Ovary (tissue), 3 donors: ENCODE results near the gene EHMT1.

Experiments used
- POLR2A ChIP-seq: fragments of 450-650 bp; IDR thresholded peaks from one replicate; pipeline ENCODE4 v1.6.1; 2017; ENCODE audit warnings: antibody characterized with exemption, mild to moderate bottlenecking, moderate library complexity
- TF ChIP-seq, protein P1 (sequence below), 3 donors: fragments of 450-650 bp in 2 of 3; fragments of 200-600 bp in 1 of 3; IDR thresholded peaks; one replicate each; pipeline versions ENCODE4 v1.5.1 to v1.8.0; 2016 to 2022; ENCODE audit warnings: antibody characterized with exemption in 3 of 3, mild to moderate bottlenecking in 1 of 3
- donor health status: DM: no; HTN: no; CAD: no.

DNA sequence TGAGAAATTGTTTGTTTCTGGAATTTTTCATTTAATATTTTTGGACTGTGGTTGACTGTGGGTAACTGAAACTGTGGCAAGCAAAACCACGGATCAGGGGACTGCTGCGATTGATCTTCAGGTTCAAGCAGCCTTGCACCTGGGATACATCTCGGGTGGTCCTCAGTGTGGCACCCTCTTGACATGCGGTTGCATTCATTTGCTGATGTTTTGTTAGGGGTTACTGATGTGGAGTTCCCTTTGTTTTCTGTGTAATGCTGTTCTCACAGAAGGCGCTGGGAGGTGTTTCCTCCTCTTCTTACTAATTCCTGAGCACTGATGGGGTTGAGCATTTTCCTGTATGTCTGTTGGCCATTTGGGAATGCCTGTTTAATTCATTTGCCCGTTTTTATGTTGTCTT is 60.4 kb downstream of the EHMT1 start:
- TF ChIP-seq, protein P1, sequence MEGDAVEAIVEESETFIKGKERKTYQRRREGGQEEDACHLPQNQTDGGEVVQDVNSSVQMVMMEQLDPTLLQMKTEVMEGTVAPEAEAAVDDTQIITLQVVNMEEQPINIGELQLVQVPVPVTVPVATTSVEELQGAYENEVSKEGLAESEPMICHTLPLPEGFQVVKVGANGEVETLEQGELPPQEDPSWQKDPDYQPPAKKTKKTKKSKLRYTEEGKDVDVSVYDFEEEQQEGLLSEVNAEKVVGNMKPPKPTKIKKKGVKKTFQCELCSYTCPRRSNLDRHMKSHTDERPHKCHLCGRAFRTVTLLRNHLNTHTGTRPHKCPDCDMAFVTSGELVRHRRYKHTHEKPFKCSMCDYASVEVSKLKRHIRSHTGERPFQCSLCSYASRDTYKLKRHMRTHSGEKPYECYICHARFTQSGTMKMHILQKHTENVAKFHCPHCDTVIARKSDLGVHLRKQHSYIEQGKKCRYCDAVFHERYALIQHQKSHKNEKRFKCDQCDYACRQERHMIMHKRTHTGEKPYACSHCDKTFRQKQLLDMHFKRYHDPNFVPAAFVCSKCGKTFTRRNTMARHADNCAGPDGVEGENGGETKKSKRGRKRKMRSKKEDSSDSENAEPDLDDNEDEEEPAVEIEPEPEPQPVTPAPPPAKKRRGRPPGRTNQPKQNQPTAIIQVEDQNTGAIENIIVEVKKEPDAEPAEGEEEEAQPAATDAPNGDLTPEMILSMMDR (IDR thresholded peaks at IDR 0.05) = no peak
- no peak for TF ChIP-seq POLR2A
